ENCODE data around the gene CADPS. TPM values are rescaled to one million over a fixed set of nuclear protein-coding genes. Genes with fewer than 3 reads are reported as not detected.

Gene CADPS
- polyA plus RNA-seq, 1 donor from 2014 or later = 118 TPM

GRCh38 chr3:62585861-62586260, 289.4 kb downstream of the CADPS start:
- H3K9me2 ChIP-seq (ENCODE audit: insufficient read depth, low read length) = no peaks in the 10 kb centered on the region
- no peak overlapping the region for H3K9ac ChIP-seq (ENCODE audit: low read length)
- no peak overlapping the region for H3K4me2 ChIP-seq (ENCODE audit: low read length)
- no peak overlapping the region for H2AFZ ChIP-seq (ENCODE audit: low read depth, low read length)
- no peaks in the 10 kb centered on the region for H3K79me2 ChIP-seq (replicated peaks; ENCODE audit: insufficient read depth, low read length)
- no peaks in the 10 kb centered on the region for H4K20me1 ChIP-seq (ENCODE audit: insufficient read depth)
- no peaks in the 10 kb centered on the region for H3K9me3 ChIP-seq (ENCODE audit: low read length)
- no peak overlapping the region for H3K27ac ChIP-seq (ENCODE audit: low read length)
- H3K4me3 ChIP-seq (ENCODE audit: low read length) = no peak overlapping the region
- H3K27me3 ChIP-seq (ENCODE audit: insufficient read depth, low read depth, low read length) = no peaks in the 10 kb centered on the region
- no peaks in the 10 kb centered on the region for H3F3A ChIP-seq (ENCODE audit: insufficient read depth, low read length, poor library complexity, severe bottlenecking)
- TF ChIP-seq SMC3 (conservative IDR thresholded peaks at IDR 0.05; ENCODE audit: poor library complexity) (no peak), TAF1 (IDR thresholded peaks at IDR 0.05; ENCODE audit: low read depth) (no peak), POLR2AphosphoS5 (IDR thresholded peaks at IDR 0.05) (no peak), EP300 (conservative IDR thresholded peaks at IDR 0.05; ENCODE audit: poor library complexity, severe bottlenecking) (no peak), REST (IDR thresholded peaks at IDR 0.05; ENCODE audit: borderline replicate concordance) (no peak), CTCF (IDR thresholded peaks at IDR 0.05; ENCODE audit: poor library complexity, severe bottlenecking) (no peak), RAD21 (conservative IDR thresholded peaks at IDR 0.05) (no peak), MXI1 (conservative IDR thresholded peaks at IDR 0.05; ENCODE audit: poor library complexity, severe bottlenecking) (no peak), EZH2 (IDR thresholded peaks at IDR 0.05; ENCODE audit: borderline replicate concordance, insufficient read depth, low read length, poor library complexity, severe bottlenecking) (no peak)
- H3K36me3 ChIP-seq (ENCODE audit: insufficient read depth, low read length) = no peaks in the 10 kb centered on the region

- Histone ChIP-seq H3K9me3 (ENCODE audit: low read length) (no peaks in the 10 kb centered on the region), H3K9me2 (ENCODE audit: insufficient read depth, low read length) (no peaks in the 10 kb centered on the region), H3K4me3 (ENCODE audit: low read length) (no peak overlapping the region), H3K36me3 (ENCODE audit: insufficient read depth, low read length) (no peaks in the 10 kb centered on the region), H3K79me2 (replicated peaks; ENCODE audit: insufficient read depth, low read length) (no peaks in the 10 kb centered on the region), H3K27ac (ENCODE audit: low read length) (no peak overlapping the region), H3K9ac (ENCODE audit: low read length) (no peak overlapping the region), H3K4me2 (ENCODE audit: low read length) (no peak overlapping the region), H3F3A (ENCODE audit: insufficient read depth, low read length, poor library complexity, severe bottlenecking) (no peaks in the 10 kb centered on the region), H4K20me1 (ENCODE audit: insufficient read depth) (no peaks in the 10 kb centered on the region), H3K27me3 (ENCODE audit: insufficient read depth, low read depth, low read length) (no peaks in the 10 kb centered on the region), H2AFZ (ENCODE audit: low read depth, low read length) (no peak overlapping the region)
- TF ChIP-seq EP300 (conservative IDR thresholded peaks at IDR 0.05; ENCODE audit: poor library complexity, severe bottlenecking) (no peak), EZH2 (IDR thresholded peaks at IDR 0.05; ENCODE audit: borderline replicate concordance, insufficient read depth, low read length, poor library complexity, severe bottlenecking) (no peak), CTCF (IDR thresholded peaks at IDR 0.05; ENCODE audit: poor library complexity, severe bottlenecking) (no peak), REST (IDR thresholded peaks at IDR 0.05; ENCODE audit: borderline replicate concordance) (no peak), POLR2AphosphoS5 (IDR thresholded peaks at IDR 0.05) (no peak), SMC3 (conservative IDR thresholded peaks at IDR 0.05; ENCODE audit: poor library complexity) (no peak), RAD21 (conservative IDR thresholded peaks at IDR 0.05) (no peak), MXI1 (conservative IDR thresholded peaks at IDR 0.05; ENCODE audit: poor library complexity, severe bottlenecking) (no peak), TAF1 (IDR thresholded peaks at IDR 0.05; ENCODE audit: low read depth) (no peak)
Observed at GRCh38 chr3:62584636-62585035, 290.6 kb downstream of the CADPS start.

Measured in neural cell (in vitro differentiated cells).